HepG2 (cell line): ENCODE measurements around the gene CAB39. TPM values are rescaled to one million over a fixed set of nuclear protein-coding genes. Genes with fewer than 3 reads are reported as not detected.

Experiments
- CEBPB ChIP-seq: IDR thresholded peaks from 2 replicates; pipeline ENCODE4 v1.6.1; 2011; ENCODE audit warnings: low read depth, low read length, improper control_type of control experiment, borderline replicate concordance
- MATR3 ChIP-seq: sonication (generic); formaldehyde crosslinking; IDR thresholded peaks from 2 replicates; pipeline ENCODE4 v1.4.0; 2020; ENCODE audit warnings: missing genetic modification reagents
- MZF1 ChIP-seq: sonication (generic); formaldehyde crosslinking; IDR thresholded peaks from 2 replicates; pipeline ENCODE4 v1.8.1; 2023; ENCODE audit warnings: mild to moderate bottlenecking, missing genetic modification reagents, borderline replicate concordance
- NONO ChIP-seq, 2 experiments: fragments of 450-650 bp in 1 of 2; sonication (generic) in 1 of 2; formaldehyde crosslinking in 1 of 2; IDR thresholded peaks in 1 of 2; conservative IDR thresholded peaks in 1 of 2; 2 replicates each; pipeline versions ENCODE4 v1.6.1 to v1.8.0; 2017 to 2022; ENCODE audit warnings: mild to moderate bottlenecking in 1 of 2, missing genetic modification reagents in 1 of 2, moderate library complexity in 1 of 2
- NR2F2 ChIP-seq: IDR thresholded peaks from 2 replicates; pipeline ENCODE4 v1.6.1; 2012; ENCODE audit warnings: low read depth, inconsistent platforms, borderline replicate concordance
- PCBP1 ChIP-seq: fragments of 200-400 bp; formaldehyde crosslinking; IDR thresholded peaks from 2 replicates; pipeline ENCODE4 v1.6.1; 2017; ENCODE audit warnings: mild to moderate bottlenecking, low read depth, low read length, borderline replicate concordance
- RARA ChIP-seq: IDR thresholded peaks from 2 replicates; pipeline ENCODE4 v1.6.1; 2016; ENCODE audit warnings: missing genetic modification reagents, missing compliant biosample characterization
- REL ChIP-seq: sonication (generic); formaldehyde crosslinking; conservative IDR thresholded peaks from 2 replicates; pipeline ENCODE4 v1.8.0; 2022; ENCODE audit warnings: mild to moderate bottlenecking, missing genetic modification reagents, moderate library complexity
- SNAI1 ChIP-seq: sonication (generic); formaldehyde crosslinking; IDR thresholded peaks from 2 replicates; pipeline ENCODE4 v1.5.0; 2020; ENCODE audit warnings: mild to moderate bottlenecking, missing genetic modification reagents, borderline replicate concordance
- ZFAT ChIP-seq: sonication (generic); formaldehyde crosslinking; conservative IDR thresholded peaks from 2 replicates; pipeline ENCODE4 v1.8.1; 2023; ENCODE audit warnings: missing genetic modification reagents, inconsistent platforms
- ZNF780A ChIP-seq: sonication (generic); formaldehyde crosslinking; IDR thresholded peaks from 2 replicates; pipeline ENCODE4 v1.8.0; 2022; ENCODE audit warnings: mild to moderate bottlenecking, missing genetic modification reagents, moderate library complexity
- ZSCAN29 ChIP-seq: sonication (generic); formaldehyde crosslinking; conservative IDR thresholded peaks from 2 replicates; pipeline ENCODE4 v1.4.0; 2020; ENCODE audit warnings: mild to moderate bottlenecking, missing genetic modification reagents
- polyA plus RNA-seq, 8 experiments: library from polyadenylated mRNA; depleted of rRNA in 3 of 8; stranded (reverse) in 7 of 8; unstranded in 1 of 8; fragments of >200 nt; fragmentation: Illumina TruSeq in 4 of 8; extraction: Trizol in 4 of 8; gene quantifications; 2 replicates each; pipeline versions ENCODE4 v1.2.1 to v1.2.3, GENCODE V29; 2011 to 2016; ENCODE audit warnings: low read depth in 4 of 8, missing spikeins in 1 of 8, mixed read lengths in 1 of 8; ENCODE audit not compliant: insufficient read depth in 1 of 8
- total RNA-seq, 5 experiments: library from RNA; depleted of rRNA; stranded (reverse); fragments of >200 nt; fragmentation: Illumina TruSeq; extraction: Trizol; gene quantifications; 2 replicates each; pipeline ENCODE4 v1.2.3, GENCODE V29; 2016; ENCODE audit warnings: low read depth in 1 of 5
- TF ChIP-seq, protein P1 (sequence below): sonication (generic); formaldehyde crosslinking; IDR thresholded peaks from 2 replicates; pipeline ENCODE4 v1.5.0; 2020; ENCODE audit warnings: mild to moderate bottlenecking, missing genetic modification reagents, borderline replicate concordance
- TF ChIP-seq, protein P2 (sequence below): sonication (generic); formaldehyde crosslinking; IDR thresholded peaks from 2 replicates; pipeline ENCODE4 v1.4.0; 2020; ENCODE audit warnings: mild to moderate bottlenecking, missing genetic modification reagents
- TF ChIP-seq, protein P3 (sequence below): sonication (generic); formaldehyde crosslinking; IDR thresholded peaks from 2 replicates; pipeline ENCODE4 v1.4.0; 2020; ENCODE audit warnings: missing genetic modification reagents
- TF ChIP-seq, protein P4 (sequence below), 2 experiments: IDR thresholded peaks; 2 replicates each; pipeline ENCODE4 v1.6.1; 2011 to 2012; ENCODE audit warnings: low read length in 2 of 2, borderline replicate concordance in 1 of 2, low read depth in 1 of 2, mild to moderate bottlenecking in 1 of 2, moderate library complexity in 1 of 2
- TF ChIP-seq, protein P5 (sequence below): sonication (generic); formaldehyde crosslinking; IDR thresholded peaks from 2 replicates; pipeline ENCODE4 v1.4.0; 2020; ENCODE audit warnings: missing genetic modification reagents, borderline replicate concordance

CAB39 gene
- total and polyA plus RNA-seq, 2 of the 13 experiments (the other 11 are each of a cell fraction or from before 2014, with no cell fraction given) = 19.3 to 45.3 TPM

DNA sequence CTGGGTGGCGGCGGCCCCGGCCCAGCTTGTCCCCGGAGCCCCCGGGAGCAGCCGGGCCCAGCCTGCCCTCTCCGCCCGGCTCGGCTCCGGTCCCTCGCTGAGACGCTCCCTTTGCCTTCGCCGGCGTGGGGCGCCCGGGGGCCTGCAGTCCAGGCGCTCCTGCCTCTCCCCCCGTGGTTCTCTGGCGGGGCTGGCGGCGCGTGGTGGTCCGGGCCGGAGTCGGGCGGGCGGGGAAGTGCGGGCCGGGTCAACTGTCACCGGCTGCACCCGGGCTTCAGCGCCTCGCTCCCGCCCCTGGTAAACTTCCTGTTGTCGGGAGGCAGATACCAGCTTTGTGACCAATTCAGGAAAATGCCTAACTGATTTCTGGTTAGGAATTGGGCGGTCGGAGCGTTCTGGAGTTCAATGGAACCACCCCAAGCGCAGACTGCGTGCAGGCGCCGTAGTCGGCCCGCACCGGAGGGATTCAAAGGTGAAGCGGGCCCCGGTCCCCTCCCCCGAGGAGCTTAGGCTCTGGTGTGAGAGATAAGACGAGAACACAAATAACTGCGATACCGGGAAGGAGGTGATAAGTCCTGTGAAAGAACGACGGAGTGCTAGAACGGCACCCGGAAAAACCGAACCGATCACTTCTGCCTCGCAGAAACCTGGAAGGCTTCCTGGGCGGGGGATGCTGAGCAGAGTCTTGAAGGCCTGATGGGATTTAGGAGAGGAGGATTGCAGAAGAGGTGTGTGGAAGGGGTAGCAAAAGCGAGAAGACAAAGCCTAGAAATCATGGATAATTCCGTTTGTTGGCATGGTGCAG, 891 bp downstream of the CAB39 start (continued):
- TF ChIP-seq MZF1 (CRISPR knock-in tag) = no peak
- TF ChIP-seq PCBP1 = no peak
- TF ChIP-seq, protein P1, sequence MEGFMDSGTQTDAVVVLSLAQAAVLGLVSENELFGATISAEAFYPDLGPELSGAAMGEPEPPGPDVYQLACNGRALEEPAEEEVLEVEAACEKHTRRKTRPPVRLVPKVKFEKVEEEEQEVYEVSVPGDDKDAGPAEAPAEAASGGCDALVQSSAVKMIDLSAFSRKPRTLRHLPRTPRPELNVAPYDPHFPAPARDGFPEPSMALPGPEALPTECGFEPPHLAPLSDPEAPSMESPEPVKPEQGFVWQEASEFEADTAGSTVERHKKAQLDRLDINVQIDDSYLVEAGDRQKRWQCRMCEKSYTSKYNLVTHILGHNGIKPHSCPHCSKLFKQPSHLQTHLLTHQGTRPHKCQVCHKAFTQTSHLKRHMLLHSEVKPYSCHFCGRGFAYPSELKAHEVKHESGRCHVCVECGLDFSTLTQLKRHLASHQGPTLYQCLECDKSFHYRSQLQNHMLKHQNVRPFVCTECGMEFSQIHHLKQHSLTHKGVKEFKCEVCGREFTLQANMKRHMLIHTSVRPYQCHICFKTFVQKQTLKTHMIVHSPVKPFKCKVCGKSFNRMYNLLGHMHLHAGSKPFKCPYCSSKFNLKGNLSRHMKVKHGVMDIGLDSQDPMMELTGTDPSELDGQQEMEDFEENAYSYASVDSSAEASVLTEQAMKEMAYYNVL = no peak
- TF ChIP-seq NONO (IDR thresholded peaks at IDR 0.05) = no peak
- no peak for TF ChIP-seq NONO (CRISPR knock-in tag; conservative IDR thresholded peaks at IDR 0.05)
- no peak for TF ChIP-seq NR2F2
- TF ChIP-seq ZFAT (CRISPR knock-in tag) = no peak
- TF ChIP-seq, protein P2, sequence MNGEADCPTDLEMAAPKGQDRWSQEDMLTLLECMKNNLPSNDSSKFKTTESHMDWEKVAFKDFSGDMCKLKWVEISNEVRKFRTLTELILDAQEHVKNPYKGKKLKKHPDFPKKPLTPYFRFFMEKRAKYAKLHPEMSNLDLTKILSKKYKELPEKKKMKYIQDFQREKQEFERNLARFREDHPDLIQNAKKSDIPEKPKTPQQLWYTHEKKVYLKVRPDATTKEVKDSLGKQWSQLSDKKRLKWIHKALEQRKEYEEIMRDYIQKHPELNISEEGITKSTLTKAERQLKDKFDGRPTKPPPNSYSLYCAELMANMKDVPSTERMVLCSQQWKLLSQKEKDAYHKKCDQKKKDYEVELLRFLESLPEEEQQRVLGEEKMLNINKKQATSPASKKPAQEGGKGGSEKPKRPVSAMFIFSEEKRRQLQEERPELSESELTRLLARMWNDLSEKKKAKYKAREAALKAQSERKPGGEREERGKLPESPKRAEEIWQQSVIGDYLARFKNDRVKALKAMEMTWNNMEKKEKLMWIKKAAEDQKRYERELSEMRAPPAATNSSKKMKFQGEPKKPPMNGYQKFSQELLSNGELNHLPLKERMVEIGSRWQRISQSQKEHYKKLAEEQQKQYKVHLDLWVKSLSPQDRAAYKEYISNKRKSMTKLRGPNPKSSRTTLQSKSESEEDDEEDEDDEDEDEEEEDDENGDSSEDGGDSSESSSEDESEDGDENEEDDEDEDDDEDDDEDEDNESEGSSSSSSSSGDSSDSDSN (CRISPR knock-in tag) = peak; percentile 44; the same call in 1 of the 2 replicates
- TF ChIP-seq, protein P3, sequence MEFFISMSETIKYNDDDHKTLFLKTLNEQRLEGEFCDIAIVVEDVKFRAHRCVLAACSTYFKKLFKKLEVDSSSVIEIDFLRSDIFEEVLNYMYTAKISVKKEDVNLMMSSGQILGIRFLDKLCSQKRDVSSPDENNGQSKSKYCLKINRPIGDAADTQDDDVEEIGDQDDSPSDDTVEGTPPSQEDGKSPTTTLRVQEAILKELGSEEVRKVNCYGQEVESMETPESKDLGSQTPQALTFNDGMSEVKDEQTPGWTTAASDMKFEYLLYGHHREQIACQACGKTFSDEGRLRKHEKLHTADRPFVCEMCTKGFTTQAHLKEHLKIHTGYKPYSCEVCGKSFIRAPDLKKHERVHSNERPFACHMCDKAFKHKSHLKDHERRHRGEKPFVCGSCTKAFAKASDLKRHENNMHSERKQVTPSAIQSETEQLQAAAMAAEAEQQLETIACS (CRISPR knock-in tag) = no peak
- no peak for TF ChIP-seq CEBPB
- no peak for TF ChIP-seq ZNF780A (CRISPR knock-in tag)
- TF ChIP-seq, protein P4, sequence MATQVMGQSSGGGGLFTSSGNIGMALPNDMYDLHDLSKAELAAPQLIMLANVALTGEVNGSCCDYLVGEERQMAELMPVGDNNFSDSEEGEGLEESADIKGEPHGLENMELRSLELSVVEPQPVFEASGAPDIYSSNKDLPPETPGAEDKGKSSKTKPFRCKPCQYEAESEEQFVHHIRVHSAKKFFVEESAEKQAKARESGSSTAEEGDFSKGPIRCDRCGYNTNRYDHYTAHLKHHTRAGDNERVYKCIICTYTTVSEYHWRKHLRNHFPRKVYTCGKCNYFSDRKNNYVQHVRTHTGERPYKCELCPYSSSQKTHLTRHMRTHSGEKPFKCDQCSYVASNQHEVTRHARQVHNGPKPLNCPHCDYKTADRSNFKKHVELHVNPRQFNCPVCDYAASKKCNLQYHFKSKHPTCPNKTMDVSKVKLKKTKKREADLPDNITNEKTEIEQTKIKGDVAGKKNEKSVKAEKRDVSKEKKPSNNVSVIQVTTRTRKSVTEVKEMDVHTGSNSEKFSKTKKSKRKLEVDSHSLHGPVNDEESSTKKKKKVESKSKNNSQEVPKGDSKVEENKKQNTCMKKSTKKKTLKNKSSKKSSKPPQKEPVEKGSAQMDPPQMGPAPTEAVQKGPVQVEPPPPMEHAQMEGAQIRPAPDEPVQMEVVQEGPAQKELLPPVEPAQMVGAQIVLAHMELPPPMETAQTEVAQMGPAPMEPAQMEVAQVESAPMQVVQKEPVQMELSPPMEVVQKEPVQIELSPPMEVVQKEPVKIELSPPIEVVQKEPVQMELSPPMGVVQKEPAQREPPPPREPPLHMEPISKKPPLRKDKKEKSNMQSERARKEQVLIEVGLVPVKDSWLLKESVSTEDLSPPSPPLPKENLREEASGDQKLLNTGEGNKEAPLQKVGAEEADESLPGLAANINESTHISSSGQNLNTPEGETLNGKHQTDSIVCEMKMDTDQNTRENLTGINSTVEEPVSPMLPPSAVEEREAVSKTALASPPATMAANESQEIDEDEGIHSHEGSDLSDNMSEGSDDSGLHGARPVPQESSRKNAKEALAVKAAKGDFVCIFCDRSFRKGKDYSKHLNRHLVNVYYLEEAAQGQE (IDR thresholded peaks at IDR 0.05; ENCODE audit: borderline replicate concordance in 1 of 2, low read depth in 1 of 2, low read length in 2 of 2) = no peak
- TF ChIP-seq MATR3 = no peak
- TF ChIP-seq REL (CRISPR knock-in tag) = no peak
- TF ChIP-seq RARA (CRISPR knock-in tag) = no peak
- no peak for TF ChIP-seq SNAI1 (CRISPR knock-in tag)
- TF ChIP-seq ZSCAN29 = no peak
- TF ChIP-seq, protein P5, sequence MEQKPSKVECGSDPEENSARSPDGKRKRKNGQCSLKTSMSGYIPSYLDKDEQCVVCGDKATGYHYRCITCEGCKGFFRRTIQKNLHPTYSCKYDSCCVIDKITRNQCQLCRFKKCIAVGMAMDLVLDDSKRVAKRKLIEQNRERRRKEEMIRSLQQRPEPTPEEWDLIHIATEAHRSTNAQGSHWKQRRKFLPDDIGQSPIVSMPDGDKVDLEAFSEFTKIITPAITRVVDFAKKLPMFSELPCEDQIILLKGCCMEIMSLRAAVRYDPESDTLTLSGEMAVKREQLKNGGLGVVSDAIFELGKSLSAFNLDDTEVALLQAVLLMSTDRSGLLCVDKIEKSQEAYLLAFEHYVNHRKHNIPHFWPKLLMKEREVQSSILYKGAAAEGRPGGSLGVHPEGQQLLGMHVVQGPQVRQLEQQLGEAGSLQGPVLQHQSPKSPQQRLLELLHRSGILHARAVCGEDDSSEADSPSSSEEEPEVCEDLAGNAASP (CRISPR knock-in tag) = no peak
